ENCODE measurements around the gene GLTP. TPM values are rescaled to one million over a fixed set of nuclear protein-coding genes. Genes with fewer than 3 reads are reported as not detected.

Gene GLTP
- total RNA-seq, 2 experiments from 2014 or later, result 19.9 to 20.9 TPM

GRCh38 chr12:109816870-109817269, 63.5 kb downstream of the GLTP start:
- Mint-ChIP-seq H3K4me1 (ENCODE audit: low read depth) (no peaks in the 10 kb centered on the region), H3K4me3 (no peak overlapping the region), H3K27me3 (ENCODE audit: low read depth) (no peaks in the 10 kb centered on the region), H3K36me3 (ENCODE audit: low read depth) (no peaks in the 10 kb centered on the region), H3K27ac (no peak overlapping the region), H3K9me3 (ENCODE audit: insufficient read depth) (no peaks in the 10 kb centered on the region)
- POLR2A ChIA-PET, result no interaction called here
- CTCF ChIA-PET, result no interaction called here
- DNase-seq (no peak), ATAC-seq (no peak)

DNA sequence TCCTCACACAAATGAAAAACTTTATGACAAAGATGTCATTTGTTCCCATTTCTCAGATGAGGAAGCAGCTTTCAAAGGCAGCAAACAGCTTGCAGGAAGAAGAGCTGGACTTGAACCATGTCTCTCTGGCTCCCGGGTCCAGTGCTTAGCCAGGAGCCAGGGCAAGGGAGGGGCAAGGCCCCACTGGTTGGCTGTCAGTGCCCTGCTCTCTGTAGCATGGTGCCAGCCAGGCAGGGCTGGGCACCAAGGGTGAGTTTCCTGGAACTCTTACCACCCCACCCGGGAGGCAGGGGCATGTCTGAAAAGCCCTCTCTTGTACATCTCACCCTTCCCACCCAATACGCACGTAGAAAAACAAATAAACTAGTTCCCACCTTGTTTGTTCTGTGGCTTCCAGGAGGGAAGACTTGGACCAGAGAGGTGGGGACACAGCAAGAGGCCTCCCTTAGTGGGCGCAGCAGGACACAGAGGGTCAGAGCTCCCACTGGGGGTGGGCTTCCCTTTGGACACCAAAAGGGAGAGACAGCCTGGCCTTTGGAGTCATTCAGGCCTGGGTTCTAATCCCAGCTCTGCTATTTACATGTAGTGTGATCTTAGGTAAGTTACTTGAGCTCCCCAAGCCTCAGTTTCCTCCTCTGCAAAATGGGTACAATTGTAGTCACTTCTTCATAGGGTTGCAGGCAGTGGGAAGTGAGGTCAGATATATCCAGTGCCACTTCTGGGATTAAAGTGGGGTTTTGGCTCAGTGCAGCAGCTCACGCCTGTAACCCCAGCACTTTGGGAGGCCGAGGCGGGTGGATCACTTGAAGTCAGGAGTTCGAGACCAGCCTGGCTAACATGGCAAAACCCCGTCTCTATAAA, 64.4 kb downstream of the GLTP start:
- ATAC-seq, result no peak
- Mint-ChIP-seq H3K27me3 (ENCODE audit: low read depth) (no peaks in the 10 kb centered on the region), H3K9me3 (ENCODE audit: insufficient read depth) (no peaks in the 10 kb centered on the region), H3K27ac (no peak overlapping the region), H3K4me1 (ENCODE audit: low read depth) (no peaks in the 10 kb centered on the region), H3K36me3 (ENCODE audit: low read depth) (no peaks in the 10 kb centered on the region), H3K4me3 (no peak overlapping the region)
- CTCF ChIA-PET, result interaction anchor here (1.2 to 2.4 kb wide), 2 partner anchors 10 to 29 kb away, joined by 3 to 6 read pairs; no protein-coding TSS in a partner anchor
- POLR2A ChIA-PET, result no interaction called here
- DNase-seq, result no peak

DNA sequence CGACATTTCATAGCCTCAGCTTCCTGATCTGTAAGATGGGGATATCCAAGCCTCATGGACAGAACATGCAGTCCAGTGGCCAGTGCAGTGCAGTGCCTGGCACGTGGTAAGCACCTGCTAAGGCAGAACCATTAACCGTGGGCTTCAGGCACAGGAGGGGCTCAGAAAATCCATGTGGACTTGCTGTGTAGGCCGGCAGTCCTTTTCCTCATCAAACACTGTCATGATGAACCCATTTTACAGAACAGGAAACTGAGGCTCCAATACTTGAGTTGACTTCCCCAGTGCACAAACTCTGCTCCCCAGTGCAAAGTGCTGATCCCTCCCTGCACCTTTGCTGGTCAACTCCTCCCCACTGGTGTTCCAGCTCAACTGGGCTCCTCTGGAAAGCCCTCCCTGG, 65.1 kb downstream of the GLTP start:
- POLR2A ChIA-PET, result no interaction called here
- no peaks in the 10 kb centered on the region for H3K27me3 Mint-ChIP-seq (ENCODE audit: low read depth)
- no peak overlapping the region for H3K4me3 Mint-ChIP-seq
- CTCF ChIA-PET, result interaction anchor here (1.2 to 2.4 kb wide), 3 partner anchors 9 to 30 kb away, joined by 3 to 6 read pairs (median 3); no protein-coding TSS in a partner anchor
- ATAC-seq (no peak), DNase-seq (no peak)
- H3K27ac Mint-ChIP-seq, result no peak overlapping the region
- no peaks in the 10 kb centered on the region for H3K4me1 Mint-ChIP-seq (ENCODE audit: low read depth)
- no peaks in the 10 kb centered on the region for H3K9me3 Mint-ChIP-seq (ENCODE audit: insufficient read depth)
- no peaks in the 10 kb centered on the region for H3K36me3 Mint-ChIP-seq (ENCODE audit: low read depth)

- ATAC-seq, result no peak
- H3K36me3 Mint-ChIP-seq (ENCODE audit: low read depth), result no peaks in the 10 kb centered on the region
- ChIA-PET POLR2A (no interaction called here), CTCF (interaction anchor here (1.2 to 2.4 kb wide), 2 partner anchors 9 to 11 kb away, joined by 3 to 6 read pairs; no protein-coding TSS in a partner anchor)
- no peaks in the 10 kb centered on the region for H3K9me3 Mint-ChIP-seq (ENCODE audit: insufficient read depth)
- H3K4me1 Mint-ChIP-seq (ENCODE audit: low read depth), result no peaks in the 10 kb centered on the region
- no peak for DNase-seq
- no peak overlapping the region for H3K27ac Mint-ChIP-seq
- no peak overlapping the region for H3K4me3 Mint-ChIP-seq
- no peaks in the 10 kb centered on the region for H3K27me3 Mint-ChIP-seq (ENCODE audit: low read depth)
These were observed 65.7 kb downstream of the GLTP start for GRCh38 chr12:109814600-109815150.

GRCh38 chr12:109813810-109814416, 66.4 kb downstream of the GLTP start:
- ChIA-PET CTCF (interaction anchor here (2.4 kb wide), 1 partner anchor 8 kb away, joined by 6 read pairs; no protein-coding TSS in a partner anchor), POLR2A (no interaction called here)
- Mint-ChIP-seq H3K4me1 (ENCODE audit: low read depth) (no peaks in the 10 kb centered on the region), H3K27ac (no peak overlapping the region), H3K9me3 (ENCODE audit: insufficient read depth) (no peaks in the 10 kb centered on the region), H3K27me3 (ENCODE audit: low read depth) (no peaks in the 10 kb centered on the region), H3K36me3 (ENCODE audit: low read depth) (no peaks in the 10 kb centered on the region), H3K4me3 (no peak overlapping the region)
- DNase-seq (no peak), ATAC-seq (no peak)

DNA sequence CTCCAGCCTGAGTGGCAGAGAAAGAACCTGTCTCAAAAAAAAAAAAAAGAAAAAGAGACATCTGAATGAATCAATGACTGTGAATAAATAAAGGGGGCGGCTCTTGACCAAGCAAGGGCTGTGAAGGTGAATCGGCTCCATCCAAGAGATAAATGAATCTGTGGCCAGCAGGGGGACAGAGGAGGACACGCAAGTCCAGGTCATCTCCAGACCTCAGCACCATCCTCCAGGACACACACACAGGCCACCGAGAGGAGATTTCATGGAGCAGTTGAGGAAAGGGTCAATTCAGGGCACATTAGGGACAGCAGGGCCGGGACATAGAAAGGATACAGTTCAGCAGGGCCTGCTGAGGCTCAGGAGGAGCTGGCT, 68.7 kb downstream of the GLTP start:
- no peak overlapping the region for H3K4me3 Mint-ChIP-seq
- H3K9me3 Mint-ChIP-seq (ENCODE audit: insufficient read depth), result no peaks in the 10 kb centered on the region
- H3K27me3 Mint-ChIP-seq (ENCODE audit: low read depth), result no peaks in the 10 kb centered on the region
- DNase-seq, result no peak
- no peaks in the 10 kb centered on the region for H3K4me1 Mint-ChIP-seq (ENCODE audit: low read depth)
- no peak overlapping the region for H3K27ac Mint-ChIP-seq
- ATAC-seq, result no peak
- no peaks in the 10 kb centered on the region for H3K36me3 Mint-ChIP-seq (ENCODE audit: low read depth)
- ChIA-PET POLR2A (no interaction called here), CTCF (interaction anchor here (1.0 kb wide), 1 partner anchor 33 kb away, joined by 4 read pairs; no protein-coding TSS in a partner anchor)

DNA sequence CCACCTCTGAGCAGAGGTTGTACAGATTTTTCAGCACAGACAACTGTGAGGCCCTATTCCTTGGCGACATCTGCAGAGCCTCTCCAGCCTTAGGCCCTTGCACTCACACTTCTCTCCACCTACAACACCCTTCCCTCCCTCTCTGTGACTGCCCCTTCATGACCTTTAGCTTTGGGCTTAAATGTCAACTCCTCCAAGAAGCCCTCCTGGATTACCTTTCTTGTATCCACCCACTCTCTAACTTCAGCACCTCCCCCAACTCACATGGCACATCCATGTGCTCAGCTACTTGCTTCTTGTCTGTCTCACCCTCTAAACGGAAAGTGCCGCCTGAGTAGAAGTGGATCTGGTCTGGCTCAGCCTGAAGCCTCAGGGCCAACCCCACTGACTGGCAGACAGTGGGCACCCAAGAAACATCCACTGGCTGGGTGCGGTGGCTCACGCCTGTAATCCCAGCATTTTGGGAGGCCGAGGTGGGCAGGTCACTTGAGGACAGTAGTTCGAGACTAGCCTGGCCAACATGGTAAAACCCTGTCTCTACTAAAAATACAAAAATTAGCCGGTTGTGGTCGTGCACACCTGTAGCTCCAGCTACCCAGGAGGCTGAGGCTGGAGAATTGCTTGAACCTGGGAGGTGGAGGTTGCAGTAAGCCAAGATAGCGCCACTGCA, 69.3 kb downstream of the GLTP start:
- Mint-ChIP-seq H3K27ac (no peak overlapping the region), H3K36me3 (ENCODE audit: low read depth) (no peaks in the 10 kb centered on the region), H3K4me3 (no peak overlapping the region), H3K27me3 (ENCODE audit: low read depth) (no peaks in the 10 kb centered on the region), H3K4me1 (ENCODE audit: low read depth) (no peaks in the 10 kb centered on the region), H3K9me3 (ENCODE audit: insufficient read depth) (no peaks in the 10 kb centered on the region)
- ATAC-seq (no peak), DNase-seq (no peak)
- ChIA-PET CTCF (interaction anchor here (1.0 kb wide), 1 partner anchor 34 kb away, joined by 4 read pairs; no protein-coding TSS in a partner anchor), POLR2A (no interaction called here)

- POLR2A ChIA-PET, result no interaction called here
- ATAC-seq (no peak), DNase-seq (no peak)
- no peak overlapping the region for H3K4me3 Mint-ChIP-seq
- CTCF ChIA-PET, result interaction anchor here (1.1 kb wide), 1 partner anchor 36 kb away, joined by 4 read pairs; no protein-coding TSS in a partner anchor
- H3K27me3 Mint-ChIP-seq (ENCODE audit: low read depth), result no peaks in the 10 kb centered on the region
- no peaks in the 10 kb centered on the region for H3K36me3 Mint-ChIP-seq (ENCODE audit: low read depth)
- H3K9me3 Mint-ChIP-seq (ENCODE audit: insufficient read depth), result no peaks in the 10 kb centered on the region
- no peaks in the 10 kb centered on the region for H3K4me1 Mint-ChIP-seq (ENCODE audit: low read depth)
- H3K27ac Mint-ChIP-seq, result no peak overlapping the region
These were observed 71.3 kb downstream of the GLTP start for GRCh38 chr12:109808876-109809646.

DNA sequence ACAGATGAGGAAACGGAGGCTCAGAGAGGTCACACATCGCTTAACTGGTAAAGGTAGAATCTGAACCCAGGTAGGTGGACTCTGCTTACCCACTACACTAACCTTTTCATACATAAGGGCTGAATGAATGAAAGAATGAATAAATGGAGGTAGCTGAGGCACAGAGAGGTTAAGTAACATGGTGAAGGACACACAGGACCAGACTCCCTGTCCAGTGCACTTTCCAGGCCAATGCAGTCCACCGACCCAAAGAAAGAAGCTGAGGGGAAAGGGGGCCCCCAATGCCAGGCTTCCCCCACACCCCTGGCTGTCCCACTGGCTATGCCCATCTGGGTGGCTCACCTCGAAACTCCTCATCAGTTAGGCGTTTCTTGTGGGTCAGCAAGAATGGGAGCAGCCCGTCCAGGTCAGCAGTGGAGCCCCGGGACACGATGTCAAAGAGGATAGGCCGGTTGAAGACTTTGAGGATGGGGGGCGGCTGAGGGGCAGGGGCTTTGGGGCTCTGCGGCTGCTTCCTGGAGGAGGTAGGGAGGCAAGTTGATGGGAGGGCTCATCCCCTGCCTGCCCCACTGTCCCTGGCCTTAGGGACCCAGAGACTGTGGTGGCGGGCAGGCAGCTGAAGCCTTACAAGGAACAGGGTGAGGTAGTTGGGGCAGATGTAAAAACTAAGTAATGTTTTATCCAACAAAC, 72.2 kb downstream of the GLTP start:
- ChIA-PET CTCF (interaction anchor here (1.1 kb wide), 1 partner anchor 37 kb away, joined by 4 read pairs; no protein-coding TSS in a partner anchor), POLR2A (no interaction called here)
- Mint-ChIP-seq H3K36me3 (ENCODE audit: low read depth) (no peaks in the 10 kb centered on the region), H3K4me1 (ENCODE audit: low read depth) (no peaks in the 10 kb centered on the region), H3K27me3 (ENCODE audit: low read depth) (no peaks in the 10 kb centered on the region), H3K4me3 (no peak overlapping the region), H3K9me3 (ENCODE audit: insufficient read depth) (no peaks in the 10 kb centered on the region), H3K27ac (no peak overlapping the region)
- no peak for DNase-seq
- no peak for ATAC-seq

- DNase-seq (peak; percentile 70), ATAC-seq (peak; percentile 72)
- Mint-ChIP-seq H3K36me3 (ENCODE audit: low read depth) (no peaks in the 10 kb centered on the region), H3K4me1 (ENCODE audit: low read depth) (no peaks in the 10 kb centered on the region), H3K27me3 (ENCODE audit: low read depth) (no peaks in the 10 kb centered on the region), H3K27ac (no peak overlapping the region), H3K9me3 (ENCODE audit: insufficient read depth) (no peaks in the 10 kb centered on the region), H3K4me3 (no peak overlapping the region)
- ChIA-PET POLR2A (interaction anchor here (0.9 kb wide), 1 partner anchor 40 kb away, joined by 4 read pairs; no protein-coding TSS in a partner anchor), CTCF (interaction anchor here (0.6 to 4.2 kb wide), 28 partner anchors 10 to 416 kb away, joined by 3 to 80 read pairs (median 4); partner anchors contain the start of genes KCTD10 and UBE3B)
These were observed 75.2 kb downstream of the GLTP start for GRCh38 chr12:109804820-109805761.

Data from activated CD8-positive, alpha-beta T cell treated with anti-CD3 and anti-CD28 coated beads, Interleukin-2, amount 10 ng/mL, durations not matched to agents 7 days and 5 days (primary cell).